K562 (cell line): ENCODE results near the gene SLC26A5. TPM values are rescaled to one million over a fixed set of nuclear protein-coding genes. Genes with fewer than 3 reads are reported as not detected.
A peak's percentile ranks its signal among the peaks of the same experiment; 100 is the strongest.

Experiments used
- ATAC-seq: fragments of 200-7000 bp; cut with Tn5 transposase; 3 replicates; pipeline ENCODE4 v1.9.1; 2020; ENCODE audit warnings: moderate library complexity
- BruUV-seq: library from RNA; stranded (reverse); fragments of 400-500 nt; replicated peaks from 2 replicates; lab custom pipeline; 2021; lab: Mats Ljungman, UMichigan
- CTCF ChIA-PET: fragments of 300-600 bp; formaldehyde crosslinking; extraction: SDS; loops from one replicate; lab custom pipeline; 2021; ENCODE audit warnings: low intra/inter-chr PET ratio; lab: Yijun Ruan, JAX
- POLR2A ChIA-PET: fragments of 300-600, 350-650 bp; sonication (Branson Sonifier 250); formaldehyde crosslinking; extraction: SDS; loops from one replicate; lab custom pipeline; 2021; ENCODE audit warnings: antibody characterized with exemption, inconsistent platforms; lab: Yijun Ruan, JAX
- DNase-seq, 4 experiments: peaks; one replicate each; pipeline versions ENCODE4 v3.0.0 to v3.0.0-alpha.2; 2011 to 2018; ENCODE audit warnings: low spot score in 3 of 4, mixed read lengths in 3 of 4; ENCODE audit errors: extremely low read depth in 1 of 4
- FAIRE-seq: peaks from 2 replicates; lab custom pipeline; 2011; peaks lifted over from hg19 to GRCh38; lab: Jason Lieb, UNC
- H2AFZ ChIP-seq: 2 replicates; pipeline ENCODE4 v1.6.0; 2011; ENCODE audit warnings: low read depth, low read length, control low read depth, inconsistent platforms
- H3K27ac ChIP-seq: fragments of 200-600 bp; 3 replicates; pipeline ENCODE4 v1.8.0; 2011; ENCODE audit warnings: low read depth, mild to moderate bottlenecking, control low read depth, inconsistent platforms, low read length, moderate library complexity, mixed read lengths; ENCODE audit errors: extremely low read depth
- H3K27me3 ChIP-seq, 2 experiments: fragments of 300-600 bp in 1 of 2; 2 replicates in 1 of 2; 3 replicates in 1 of 2; pipeline versions ENCODE4 v1.6.0 to v1.8.0; 2011; ENCODE audit warnings: inconsistent platforms in 2 of 2, low read length in 2 of 2, mild to moderate bottlenecking in 1 of 2, mixed read lengths in 1 of 2, moderate library complexity in 1 of 2; ENCODE audit not compliant: control insufficient read depth in 2 of 2, insufficient read depth in 2 of 2
- H3K36me3 ChIP-seq: fragments of 300-600 bp; 3 replicates; pipeline ENCODE4 v1.8.0; 2011; ENCODE audit warnings: mild to moderate bottlenecking, low read length, inconsistent platforms; ENCODE audit not compliant: control insufficient read depth, insufficient read depth
- H3K4me1 ChIP-seq, 2 experiments: fragments of 200-600 bp in 1 of 2; replicated peaks in 1 of 2; 2 replicates in 1 of 2; 3 replicates in 1 of 2; pipeline versions ENCODE4 v1.5.1 to v1.8.0; 2011; ENCODE audit warnings: inconsistent platforms in 2 of 2, low read length in 2 of 2, mild to moderate bottlenecking in 1 of 2, mixed read lengths in 1 of 2, moderate library complexity in 1 of 2; ENCODE audit not compliant: control insufficient read depth in 2 of 2, insufficient read depth in 2 of 2
- H3K4me2 ChIP-seq: 2 replicates; pipeline ENCODE4 v1.6.1; 2011; ENCODE audit warnings: low read length, control low read depth, inconsistent platforms, mixed read lengths; ENCODE audit not compliant: insufficient read depth
- H3K4me3 ChIP-seq: fragments of 200-600 bp; sonication (generic), shearing (Covaris generic); 2 replicates; pipeline ENCODE4 v1.5.1; 2016; ENCODE audit warnings: control low read depth, inconsistent platforms
- H3K79me2 ChIP-seq: fragments of 200-600 bp; 3 replicates; pipeline ENCODE4 v1.8.0; 2011; ENCODE audit warnings: low read length, inconsistent platforms; ENCODE audit not compliant: control insufficient read depth, insufficient read depth
- H3K9ac ChIP-seq, 2 experiments: 2 replicates each; pipeline versions ENCODE4 v1.6.0 to v1.6.1; 2011; ENCODE audit warnings: low read depth in 2 of 2, low read length in 2 of 2, control low read depth in 1 of 2, inconsistent platforms in 1 of 2, mild to moderate bottlenecking in 1 of 2, mixed read lengths in 1 of 2; ENCODE audit not compliant: insufficient read depth in 1 of 2
- H3K9me1 ChIP-seq: one replicate; pipeline ENCODE4 v1.6.0; 2011; ENCODE audit warnings: inconsistent platforms, mild to moderate bottlenecking, low read length, moderate library complexity; ENCODE audit not compliant: control insufficient read depth, insufficient read depth
- H3K9me3 ChIP-seq: replicated peaks from 2 replicates; pipeline ENCODE4 v1.5.1; 2011; ENCODE audit warnings: low read depth, low read length, inconsistent platforms; ENCODE audit not compliant: control insufficient read depth, insufficient read depth
- H4K20me1 ChIP-seq: replicated peaks from 2 replicates; pipeline ENCODE4 v1.6.1; 2011; ENCODE audit warnings: low read length, inconsistent platforms, mixed read lengths; ENCODE audit not compliant: control insufficient read depth, insufficient read depth
- ARID2 ChIP-seq: fragments of 450-650 bp; IDR thresholded peaks from 2 replicates; pipeline ENCODE4 v1.6.1; 2017; ENCODE audit warnings: antibody characterized with exemption, mild to moderate bottlenecking
- ESRRB ChIP-seq: fragments of 250-450 bp; sonication (Bioruptor Pico); IDR thresholded peaks from 2 replicates; pipeline ENCODE4 v1.5.0; 2020; ENCODE audit warnings: mild to moderate bottlenecking, moderate library complexity, borderline replicate concordance
- HMG20B ChIP-seq: fragments of 250-450 bp; sonication (Bioruptor Pico); IDR thresholded peaks from 2 replicates; pipeline ENCODE4 v1.5.0; 2021; ENCODE audit warnings: mild to moderate bottlenecking
- MED1 ChIP-seq: sonication (generic); formaldehyde crosslinking; IDR thresholded peaks from 2 replicates; pipeline ENCODE4 v1.8.1; 2023; ENCODE audit warnings: missing genetic modification reagents, borderline replicate concordance
- PYGO2 ChIP-seq: fragments of 450-650 bp; IDR thresholded peaks from 2 replicates; pipeline ENCODE4 v1.6.1; 2016; ENCODE audit warnings: mild to moderate bottlenecking, missing genetic modification characterization, moderate library complexity, missing compliant biosample characterization
- ZNF507 ChIP-seq: conservative IDR thresholded peaks from 2 replicates; pipeline ENCODE4 v1.6.1; 2017; ENCODE audit warnings: missing genetic modification characterization, missing compliant biosample characterization
- ZNF695 ChIP-seq: fragments of 450-650 bp; formaldehyde crosslinking; IDR thresholded peaks from 2 replicates; pipeline ENCODE4 v1.4.0; 2020; ENCODE audit warnings: mild to moderate bottlenecking, moderate library complexity
- WGBS: fragments of 100-300 bp; shearing (Covaris generic); methylation state at CpG from one replicate; pipeline ENCODE4 v1.1.6; 2016; ENCODE audit warnings: low coverage, mixed read lengths; ENCODE audit not compliant: insufficient coverage; ENCODE audit errors: missing lambda C conversion rate; 5-methylcytosine and 5-hydroxymethylcytosine counted together
- in situ Hi-C: fragments of 300-500 bp; cut with MboI; formaldehyde crosslinking; loops from 4 replicates; pipeline ENCODE4 v1.15.0; 2018; ENCODE audit warnings: inconsistent platforms, mixed read lengths
- intact Hi-C: fragments of 100-400 bp; cut with micrococcal nuclease; formaldehyde crosslinking; loops from 2 replicates; pipeline ENCODE4 v1.14.2; 2022
- polyA plus RNA-seq, 8 experiments: library from polyadenylated mRNA; depleted of rRNA in 4 of 8; stranded (reverse) in 5 of 8; unstranded in 3 of 8; fragments of >200 nt; fragmentation: Nextera tagmentation in 2 of 8; fragmentation: Illumina TruSeq in 1 of 8; extraction: Ambion mirVana in 2 of 8; extraction: Trizol in 1 of 8; gene quantifications; 2 replicates each; pipeline versions ENCODE4 v1.2.1 to v1.2.3, GENCODE V29; 2011 to 2014; ENCODE audit warnings: inconsistent platforms in 1 of 8, missing spikeins in 1 of 8
- total RNA-seq, 7 experiments: library from RNA; depleted of rRNA in 6 of 7; stranded (reverse); fragments of >200 nt in 6 of 7; fragmentation: Illumina TruSeq in 2 of 7; extraction: Trizol in 2 of 7; gene quantifications; 2 replicates each; pipeline versions ENCODE4 v1.2.1 to v1.2.3, GENCODE V29; 2011 to 2021; ENCODE audit warnings: low replicate concordance in 1 of 7
- TF ChIP-seq, protein P1 (sequence below): IDR thresholded peaks from 3 replicates; pipeline ENCODE4 v1.6.1; 2011; ENCODE audit warnings: borderline replicate concordance, mild to moderate bottlenecking, moderate library complexity; ENCODE audit not compliant: insufficient read length; ENCODE audit errors: extremely low read depth
- TF ChIP-seq, protein P2 (sequence below): fragments of 450-650 bp; IDR thresholded peaks from 2 replicates; pipeline ENCODE4 v1.6.1; 2016; ENCODE audit warnings: low read depth
- TF ChIP-seq, protein P3 (sequence below): sonication (generic); formaldehyde crosslinking; IDR thresholded peaks from 2 replicates; pipeline ENCODE4 v1.8.1; 2023; ENCODE audit warnings: mild to moderate bottlenecking, missing genetic modification reagents, moderate library complexity

The SLC26A5 gene
- total and polyA plus RNA-seq, 9 of the 15 experiments (the other 6 are each of a cell fraction or from before 2014, with no cell fraction given): not detected

DNA sequence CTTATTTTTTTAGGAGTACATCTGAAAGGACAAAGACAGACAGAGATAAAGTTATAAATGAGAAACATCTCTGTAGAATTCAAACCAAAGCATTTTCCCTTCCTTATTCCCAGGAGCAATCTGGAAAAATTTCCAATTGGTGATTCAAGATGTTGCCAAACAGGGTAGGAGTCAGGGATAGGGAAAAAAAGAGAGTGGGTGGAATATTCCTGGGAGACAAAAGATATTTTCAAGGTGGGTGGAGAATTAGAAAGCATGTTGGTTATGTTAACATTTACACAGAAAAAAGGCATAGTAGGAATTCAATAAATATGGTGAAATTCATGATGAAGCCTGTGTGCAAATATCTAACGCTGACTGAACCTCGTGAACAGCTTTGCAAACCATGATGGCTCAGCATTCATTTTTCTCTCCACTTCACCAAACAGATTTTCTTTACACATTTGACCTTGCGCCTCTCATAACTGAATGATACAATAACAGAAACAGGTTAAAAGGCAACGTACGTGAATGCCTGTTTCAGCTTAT lies 25.1 kb downstream of the SLC26A5 start:
- Histone ChIP-seq H3K9ac (no peak overlapping the region), H3K4me1 (no peaks in the 10 kb centered on the region), H3K9me1 (no peaks in the 10 kb centered on the region), H2AFZ (peak overlapping the region; percentile 65), H3K27me3 (no peaks in the 10 kb centered on the region), H3K9me3 (no peaks in the 10 kb centered on the region), H3K4me2 (no peak overlapping the region), H3K27ac (no peak overlapping the region), H3K4me3 (no peak overlapping the region), H3K79me2 (no peaks in the 10 kb centered on the region), H3K36me3 (no peaks in the 10 kb centered on the region), H4K20me1 (no peaks in the 10 kb centered on the region)
- FAIRE-seq (no peak), ATAC-seq (no peak), DNase-seq (no peak)
- in situ Hi-C loops (no loop called here), intact Hi-C loops (no loop called here)
- 24% methylated on average over 5 of the region's 5 CpGs for WGBS
- ChIA-PET CTCF (no interaction called here), POLR2A (no interaction called here)
- BruUV-seq: no TSS peak
- no peak for TF ChIP-seq ZNF507 (tag)
- no peak for TF ChIP-seq MED1 (CRISPR knock-in tag)
- TF ChIP-seq, protein P1, sequence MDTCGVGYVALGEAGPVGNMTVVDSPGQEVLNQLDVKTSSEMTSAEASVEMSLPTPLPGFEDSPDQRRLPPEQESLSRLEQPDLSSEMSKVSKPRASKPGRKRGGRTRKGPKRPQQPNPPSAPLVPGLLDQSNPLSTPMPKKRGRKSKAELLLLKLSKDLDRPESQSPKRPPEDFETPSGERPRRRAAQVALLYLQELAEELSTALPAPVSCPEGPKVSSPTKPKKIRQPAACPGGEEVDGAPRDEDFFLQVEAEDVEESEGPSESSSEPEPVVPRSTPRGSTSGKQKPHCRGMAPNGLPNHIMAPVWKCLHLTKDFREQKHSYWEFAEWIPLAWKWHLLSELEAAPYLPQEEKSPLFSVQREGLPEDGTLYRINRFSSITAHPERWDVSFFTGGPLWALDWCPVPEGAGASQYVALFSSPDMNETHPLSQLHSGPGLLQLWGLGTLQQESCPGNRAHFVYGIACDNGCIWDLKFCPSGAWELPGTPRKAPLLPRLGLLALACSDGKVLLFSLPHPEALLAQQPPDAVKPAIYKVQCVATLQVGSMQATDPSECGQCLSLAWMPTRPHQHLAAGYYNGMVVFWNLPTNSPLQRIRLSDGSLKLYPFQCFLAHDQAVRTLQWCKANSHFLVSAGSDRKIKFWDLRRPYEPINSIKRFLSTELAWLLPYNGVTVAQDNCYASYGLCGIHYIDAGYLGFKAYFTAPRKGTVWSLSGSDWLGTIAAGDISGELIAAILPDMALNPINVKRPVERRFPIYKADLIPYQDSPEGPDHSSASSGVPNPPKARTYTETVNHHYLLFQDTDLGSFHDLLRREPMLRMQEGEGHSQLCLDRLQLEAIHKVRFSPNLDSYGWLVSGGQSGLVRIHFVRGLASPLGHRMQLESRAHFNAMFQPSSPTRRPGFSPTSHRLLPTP: no peak
- TF ChIP-seq ARID2: no peak
- TF ChIP-seq, protein P2, sequence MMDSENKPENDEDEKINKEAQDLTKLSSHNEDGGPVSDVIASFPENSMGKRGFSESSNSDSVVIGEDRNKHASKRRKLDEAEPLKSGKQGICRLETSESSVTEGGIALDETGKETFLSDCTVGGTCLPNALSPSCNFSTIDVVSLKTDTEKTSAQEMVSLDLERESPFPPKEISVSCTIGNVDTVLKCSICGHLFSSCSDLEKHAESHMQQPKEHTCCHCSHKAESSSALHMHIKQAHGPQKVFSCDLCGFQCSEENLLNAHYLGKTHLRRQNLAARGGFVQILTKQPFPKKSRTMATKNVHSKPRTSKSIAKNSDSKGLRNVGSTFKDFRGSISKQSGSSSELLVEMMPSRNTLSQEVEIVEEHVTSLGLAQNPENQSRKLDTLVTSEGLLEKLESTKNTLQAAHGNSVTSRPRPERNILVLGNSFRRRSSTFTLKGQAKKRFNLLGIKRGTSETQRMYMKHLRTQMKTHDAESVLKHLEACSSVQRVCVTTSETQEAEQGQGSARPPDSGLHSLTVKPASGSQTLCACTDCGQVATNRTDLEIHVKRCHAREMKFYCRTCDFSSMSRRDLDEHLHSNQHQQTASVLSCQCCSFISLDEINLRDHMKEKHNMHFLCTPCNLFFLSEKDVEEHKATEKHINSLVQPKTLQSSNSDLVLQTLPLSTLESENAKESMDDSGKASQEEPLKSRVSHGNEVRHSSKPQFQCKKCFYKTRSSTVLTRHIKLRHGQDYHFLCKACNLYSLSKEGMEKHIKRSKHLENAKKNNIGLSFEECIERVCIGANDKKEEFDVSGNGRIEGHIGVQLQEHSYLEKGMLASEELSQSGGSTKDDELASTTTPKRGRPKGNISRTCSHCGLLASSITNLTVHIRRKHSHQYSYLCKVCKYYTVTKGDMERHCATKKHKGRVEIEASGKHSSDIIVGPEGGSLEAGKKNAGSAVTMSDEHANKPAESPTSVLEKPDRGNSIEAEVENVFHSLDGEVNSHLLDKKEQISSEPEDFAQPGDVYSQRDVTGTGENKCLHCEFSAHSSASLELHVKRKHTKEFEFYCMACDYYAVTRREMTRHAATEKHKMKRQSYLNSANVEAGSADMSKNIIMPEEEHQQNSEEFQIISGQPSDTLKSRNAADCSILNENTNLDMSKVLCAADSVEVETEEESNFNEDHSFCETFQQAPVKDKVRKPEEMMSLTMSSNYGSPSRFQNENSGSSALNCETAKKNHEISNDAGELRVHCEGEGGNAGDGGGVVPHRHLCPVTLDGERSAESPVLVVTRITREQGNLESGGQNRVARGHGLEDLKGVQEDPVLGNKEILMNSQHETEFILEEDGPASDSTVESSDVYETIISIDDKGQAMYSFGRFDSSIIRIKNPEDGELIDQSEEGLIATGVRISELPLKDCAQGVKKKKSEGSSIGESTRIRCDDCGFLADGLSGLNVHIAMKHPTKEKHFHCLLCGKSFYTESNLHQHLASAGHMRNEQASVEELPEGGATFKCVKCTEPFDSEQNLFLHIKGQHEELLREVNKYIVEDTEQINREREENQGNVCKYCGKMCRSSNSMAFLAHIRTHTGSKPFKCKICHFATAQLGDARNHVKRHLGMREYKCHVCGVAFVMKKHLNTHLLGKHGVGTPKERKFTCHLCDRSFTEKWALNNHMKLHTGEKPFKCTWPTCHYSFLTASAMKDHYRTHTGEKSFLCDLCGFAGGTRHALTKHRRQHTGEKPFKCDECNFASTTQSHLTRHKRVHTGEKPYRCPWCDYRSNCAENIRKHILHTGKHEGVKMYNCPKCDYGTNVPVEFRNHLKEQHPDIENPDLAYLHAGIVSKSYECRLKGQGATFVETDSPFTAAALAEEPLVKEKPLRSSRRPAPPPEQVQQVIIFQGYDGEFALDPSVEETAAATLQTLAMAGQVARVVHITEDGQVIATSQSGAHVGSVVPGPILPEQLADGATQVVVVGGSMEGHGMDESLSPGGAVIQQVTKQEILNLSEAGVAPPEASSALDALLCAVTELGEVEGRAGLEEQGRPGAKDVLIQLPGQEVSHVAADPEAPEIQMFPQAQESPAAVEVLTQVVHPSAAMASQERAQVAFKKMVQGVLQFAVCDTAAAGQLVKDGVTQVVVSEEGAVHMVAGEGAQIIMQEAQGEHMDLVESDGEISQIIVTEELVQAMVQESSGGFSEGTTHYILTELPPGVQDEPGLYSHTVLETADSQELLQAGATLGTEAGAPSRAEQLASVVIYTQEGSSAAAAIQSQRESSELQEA: no peak
- TF ChIP-seq PYGO2: no peak
- no peak for TF ChIP-seq HMG20B (CRISPR knock-in tag)
- TF ChIP-seq, protein P3, sequence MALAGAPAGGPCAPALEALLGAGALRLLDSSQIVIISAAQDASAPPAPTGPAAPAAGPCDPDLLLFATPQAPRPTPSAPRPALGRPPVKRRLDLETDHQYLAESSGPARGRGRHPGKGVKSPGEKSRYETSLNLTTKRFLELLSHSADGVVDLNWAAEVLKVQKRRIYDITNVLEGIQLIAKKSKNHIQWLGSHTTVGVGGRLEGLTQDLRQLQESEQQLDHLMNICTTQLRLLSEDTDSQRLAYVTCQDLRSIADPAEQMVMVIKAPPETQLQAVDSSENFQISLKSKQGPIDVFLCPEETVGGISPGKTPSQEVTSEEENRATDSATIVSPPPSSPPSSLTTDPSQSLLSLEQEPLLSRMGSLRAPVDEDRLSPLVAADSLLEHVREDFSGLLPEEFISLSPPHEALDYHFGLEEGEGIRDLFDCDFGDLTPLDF (CRISPR knock-in tag): no peak
- TF ChIP-seq ESRRB (CRISPR knock-in tag): no peak
- no peak for TF ChIP-seq ZNF695
